HG03095 (cell line): ENCODE data around the gene AFDN.

Experiments
- ATAC-seq: cut with Tn5 transposase; IDR thresholded peaks from one replicate; pipeline ENCODE4 v1.9.1; 2021; ENCODE audit warnings: moderate library complexity; ENCODE audit not compliant: unreplicated experiment

Gene AFDN

GRCh38 chr6:167838207-167838748, 11.6 kb downstream of the AFDN start:
- ATAC-seq = no peak

DNA sequence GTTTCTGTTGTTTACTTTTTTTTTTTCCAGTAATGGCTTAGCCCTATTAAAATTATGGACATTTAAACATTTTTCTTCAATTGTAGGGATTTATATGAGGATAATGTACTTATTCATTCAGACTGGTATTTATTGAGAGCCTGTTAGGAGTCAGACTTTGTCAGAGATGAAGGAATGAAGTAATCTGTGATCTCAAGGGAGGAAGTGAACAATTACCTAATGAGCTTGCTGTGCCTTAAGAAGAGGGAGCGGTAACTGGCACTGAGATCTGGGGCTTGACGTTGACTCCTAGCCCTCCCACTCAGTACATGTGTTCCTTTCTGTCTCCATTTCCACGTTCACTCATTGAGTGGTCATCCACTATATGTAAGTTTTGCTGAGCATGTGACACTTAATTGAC, 12.6 kb downstream of the AFDN start:
- no peak for ATAC-seq

GRCh38 chr6:167839755-167840154, 13.0 kb downstream of the AFDN start:
- ATAC-seq = no peak

GRCh38 chr6:167840160-167840525, 13.4 kb downstream of the AFDN start:
- no peak for ATAC-seq

DNA sequence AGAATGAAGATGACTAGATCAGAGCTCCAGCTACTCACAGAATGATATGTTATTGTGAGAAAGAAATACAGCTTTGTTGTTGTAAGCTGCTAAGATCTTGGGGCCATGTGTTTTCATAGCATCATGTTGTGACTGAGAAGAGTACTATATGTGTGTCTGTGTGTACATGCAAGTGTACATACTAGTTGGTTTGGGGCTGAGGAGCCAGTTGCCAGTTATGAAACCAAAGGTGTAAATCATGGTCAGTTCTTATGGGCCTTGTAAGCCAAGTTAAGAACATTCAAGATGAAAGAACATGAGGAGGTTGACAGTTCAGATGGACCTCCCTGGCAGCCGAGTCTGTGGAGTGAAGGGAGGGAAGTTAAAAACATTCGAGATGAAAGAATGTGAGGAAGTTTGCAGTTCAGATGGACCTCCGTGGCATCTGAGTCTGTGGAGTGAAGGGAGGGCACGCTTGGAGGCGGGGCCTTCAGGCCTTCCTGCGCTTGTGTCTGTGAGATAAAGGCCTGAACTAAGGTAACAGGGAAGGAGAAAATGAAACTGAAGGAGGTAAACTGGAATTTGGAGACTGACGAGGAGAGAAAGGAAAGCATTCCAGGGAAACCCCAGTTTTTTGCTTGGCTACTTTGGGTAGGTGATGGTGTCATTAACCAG, 13.9 kb downstream of the AFDN start:
- ATAC-seq = no peak

GRCh38 chr6:167841981-167842380, 15.3 kb downstream of the AFDN start:
- no peak for ATAC-seq

- ATAC-seq = no peak
Measured at GRCh38 chr6:167842457-167842856, 15.7 kb downstream of the AFDN start.

GRCh38 chr6:167843023-167843422, 16.3 kb downstream of the AFDN start:
- no peak for ATAC-seq

GRCh38 chr6:167845856-167846255, 19.1 kb downstream of the AFDN start:
- ATAC-seq = no peak

DNA sequence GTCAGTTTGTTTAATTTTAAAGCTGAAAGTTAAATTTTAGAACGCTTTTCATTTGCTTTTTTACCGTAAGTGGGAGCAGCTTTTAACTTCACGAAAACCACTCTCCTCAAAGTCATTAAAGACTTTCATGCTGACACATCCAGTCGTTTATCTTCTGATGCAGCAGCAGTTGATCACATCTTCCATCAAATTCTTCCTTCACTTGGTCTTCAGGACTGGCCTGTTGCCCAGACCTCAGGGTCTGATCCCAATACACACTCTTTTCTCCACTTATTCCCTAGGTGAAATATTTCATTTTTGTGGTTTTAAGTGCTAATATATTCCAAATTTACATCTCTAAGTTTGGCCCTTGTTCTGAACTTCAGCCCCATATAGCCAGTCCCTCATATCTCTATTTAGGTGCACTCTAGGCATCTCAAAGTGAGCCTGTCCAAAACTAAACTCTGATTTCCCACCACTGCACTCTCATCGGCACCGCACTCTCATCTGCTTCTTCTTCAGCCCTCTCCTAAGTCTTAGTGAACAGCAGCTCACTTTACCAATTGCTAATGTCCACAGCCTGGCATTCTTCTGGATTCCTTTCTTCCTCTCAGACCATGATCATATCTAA, 20.4 kb downstream of the AFDN start:
- ATAC-seq = no peak

DNA sequence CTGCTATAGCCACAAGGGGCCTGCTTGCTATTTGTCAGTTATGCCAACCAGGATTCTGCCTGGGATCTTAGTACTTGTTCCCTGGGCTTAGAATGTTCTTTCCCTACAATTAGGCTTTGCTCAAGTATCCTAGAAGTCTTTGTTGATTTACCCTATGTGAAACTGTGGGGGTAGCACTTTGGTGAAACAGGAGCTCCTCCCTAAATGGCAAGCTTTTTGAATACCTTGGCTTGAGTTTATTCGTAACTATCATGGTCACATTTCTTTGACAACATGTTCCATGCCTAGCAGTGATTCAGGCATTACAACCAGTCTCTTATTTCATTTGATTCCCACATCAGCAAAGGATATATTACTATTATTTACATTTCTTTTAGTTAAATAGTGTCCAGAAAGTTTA, 21.2 kb downstream of the AFDN start:
- ATAC-seq = no peak

GRCh38 chr6:167848783-167849182, 22.1 kb downstream of the AFDN start:
- ATAC-seq = no peak

DNA sequence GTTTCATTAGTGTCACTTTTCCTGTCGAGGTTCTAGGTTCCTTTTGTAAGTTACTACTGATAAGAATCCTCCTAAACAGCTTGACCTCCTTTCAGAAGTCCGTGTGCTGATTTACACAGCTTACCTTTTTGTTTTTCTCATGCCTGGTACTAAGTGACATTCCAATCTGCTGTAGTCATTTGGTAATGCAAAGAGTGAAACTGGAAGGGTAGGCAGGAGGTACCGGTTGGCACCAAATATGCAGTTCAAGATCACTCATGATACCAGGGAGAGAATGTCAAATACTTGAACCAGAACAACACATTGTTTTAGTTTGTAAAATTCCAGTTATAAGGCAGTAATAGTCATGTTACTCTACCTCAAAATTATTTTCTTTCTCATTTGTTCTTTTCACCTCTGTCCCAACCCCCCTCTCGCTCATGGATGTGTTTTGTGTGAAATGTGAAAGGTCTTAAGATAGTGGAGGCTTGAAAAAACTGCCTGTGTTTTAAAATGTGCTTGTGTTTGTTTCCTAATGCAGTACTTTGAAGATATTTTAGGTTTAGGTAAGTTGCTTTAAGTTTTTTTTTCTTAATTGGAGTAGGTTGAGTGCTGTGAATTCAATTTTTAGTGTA, 23.2 kb downstream of the AFDN start:
- no peak for ATAC-seq

GRCh38 chr6:167850782-167851181, 24.1 kb downstream of the AFDN start:
- no peak for ATAC-seq

DNA sequence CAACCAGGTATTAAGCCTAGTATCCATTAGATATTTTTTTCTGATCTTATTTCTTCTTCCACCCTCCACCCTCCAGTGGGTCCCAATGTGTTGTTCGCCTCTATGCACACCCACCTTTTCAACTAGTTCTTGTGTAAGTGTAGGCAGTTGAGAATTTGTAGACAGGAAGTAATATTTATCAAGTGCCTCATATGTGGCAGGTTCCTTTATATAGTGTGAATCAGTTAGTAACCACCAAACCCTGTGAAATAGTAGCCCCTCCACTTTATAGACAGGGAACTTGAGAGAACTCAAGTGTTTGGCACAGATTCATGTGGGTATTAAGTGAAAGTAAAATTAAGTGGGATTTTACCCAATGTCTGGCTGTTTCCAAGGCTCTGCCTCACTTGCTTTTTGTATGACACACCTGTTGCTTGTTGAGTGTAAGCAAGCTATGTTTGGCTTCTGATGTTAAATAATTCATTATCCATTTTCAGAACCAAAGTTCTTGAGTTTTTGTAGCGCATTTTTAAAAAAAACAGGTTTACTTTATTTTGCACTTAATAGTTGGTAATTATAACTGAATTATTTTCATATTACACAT, 24.8 kb downstream of the AFDN start:
- ATAC-seq = no peak

DNA sequence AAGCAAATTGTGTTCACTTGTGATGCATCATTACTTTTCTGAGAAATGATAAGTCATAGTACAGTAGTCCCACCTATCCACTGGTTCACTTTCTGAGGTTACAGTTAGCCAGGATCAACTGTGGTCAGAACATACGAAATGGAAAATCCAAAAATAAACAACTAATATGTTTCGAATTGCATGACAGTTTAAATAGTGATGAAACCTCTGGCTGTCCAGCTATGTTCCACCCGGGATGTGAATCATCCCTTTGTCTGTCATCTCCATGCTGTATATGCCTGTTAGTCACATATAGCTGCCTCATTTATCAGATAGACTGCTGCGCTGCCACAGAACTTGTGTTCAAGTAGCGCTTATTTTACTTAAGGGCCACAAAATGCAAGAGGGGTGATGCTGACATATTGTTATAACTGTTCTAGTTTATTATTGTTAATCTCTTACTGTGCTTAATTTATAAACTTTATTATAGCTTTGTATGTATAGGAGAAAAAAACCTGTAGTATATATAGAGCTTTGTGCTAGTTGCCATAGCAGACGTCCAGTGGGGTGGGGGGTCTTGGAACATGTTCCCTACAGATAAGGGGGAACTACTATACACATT, 29.2 kb downstream of the AFDN start:
- ATAC-seq = no peak

- no peak for ATAC-seq
Measured at GRCh38 chr6:167856474-167856873, 29.8 kb downstream of the AFDN start.

DNA sequence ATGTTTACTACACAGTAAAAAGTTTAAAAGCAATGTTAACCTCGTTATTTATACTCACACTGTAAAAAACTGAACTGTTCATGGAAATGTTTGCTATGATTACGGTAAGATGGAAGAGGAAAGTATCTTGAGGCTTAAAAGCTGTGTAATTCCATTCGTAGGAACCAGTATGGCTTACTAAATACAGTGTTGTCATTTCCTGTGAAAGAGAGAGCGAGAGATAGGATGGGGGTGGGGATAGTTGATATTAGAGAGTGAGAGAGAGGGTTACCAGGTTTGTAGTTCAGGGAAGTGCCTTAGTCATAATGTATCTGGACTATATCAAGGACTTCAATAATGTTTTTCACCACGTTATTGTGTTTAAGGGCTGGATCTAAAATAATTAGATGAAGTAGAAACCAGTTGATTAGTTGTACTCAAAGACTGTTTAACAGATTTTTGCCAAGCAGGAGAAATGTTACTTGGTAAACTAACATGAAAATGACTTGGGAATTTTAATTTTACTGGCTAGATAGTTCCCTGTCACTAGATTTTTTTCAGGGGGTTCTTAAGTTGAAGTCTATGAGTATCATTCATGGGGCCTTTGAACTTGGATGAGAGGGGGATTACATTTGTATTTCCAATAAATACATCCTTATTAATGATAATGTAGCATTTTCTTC, 30.4 kb downstream of the AFDN start:
- ATAC-seq = no peak

DNA sequence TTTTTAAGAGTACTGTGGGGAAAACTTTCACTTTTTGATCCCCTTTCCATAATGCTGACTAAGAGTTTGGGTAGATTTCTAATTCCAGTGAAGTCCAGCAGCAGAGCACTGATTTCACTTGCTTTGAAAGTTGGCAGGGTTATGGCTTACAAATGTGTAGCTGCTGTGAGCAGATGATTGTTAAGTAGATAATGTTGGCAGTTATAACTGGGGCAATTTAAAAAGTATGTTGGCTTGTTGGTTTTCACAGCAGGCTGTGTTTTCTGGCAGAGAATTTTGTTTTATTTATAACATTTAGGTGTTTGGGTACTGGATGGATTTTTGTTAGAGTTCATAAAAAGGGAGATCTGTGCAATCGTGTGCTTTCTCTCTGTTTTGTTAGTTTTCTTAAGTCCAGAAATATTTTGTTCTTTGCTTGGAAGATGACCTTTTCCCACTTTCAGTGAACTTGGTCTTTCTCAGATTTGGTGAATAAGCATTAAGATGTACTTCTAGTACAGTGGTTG, 31.4 kb downstream of the AFDN start:
- ATAC-seq = no peak

DNA sequence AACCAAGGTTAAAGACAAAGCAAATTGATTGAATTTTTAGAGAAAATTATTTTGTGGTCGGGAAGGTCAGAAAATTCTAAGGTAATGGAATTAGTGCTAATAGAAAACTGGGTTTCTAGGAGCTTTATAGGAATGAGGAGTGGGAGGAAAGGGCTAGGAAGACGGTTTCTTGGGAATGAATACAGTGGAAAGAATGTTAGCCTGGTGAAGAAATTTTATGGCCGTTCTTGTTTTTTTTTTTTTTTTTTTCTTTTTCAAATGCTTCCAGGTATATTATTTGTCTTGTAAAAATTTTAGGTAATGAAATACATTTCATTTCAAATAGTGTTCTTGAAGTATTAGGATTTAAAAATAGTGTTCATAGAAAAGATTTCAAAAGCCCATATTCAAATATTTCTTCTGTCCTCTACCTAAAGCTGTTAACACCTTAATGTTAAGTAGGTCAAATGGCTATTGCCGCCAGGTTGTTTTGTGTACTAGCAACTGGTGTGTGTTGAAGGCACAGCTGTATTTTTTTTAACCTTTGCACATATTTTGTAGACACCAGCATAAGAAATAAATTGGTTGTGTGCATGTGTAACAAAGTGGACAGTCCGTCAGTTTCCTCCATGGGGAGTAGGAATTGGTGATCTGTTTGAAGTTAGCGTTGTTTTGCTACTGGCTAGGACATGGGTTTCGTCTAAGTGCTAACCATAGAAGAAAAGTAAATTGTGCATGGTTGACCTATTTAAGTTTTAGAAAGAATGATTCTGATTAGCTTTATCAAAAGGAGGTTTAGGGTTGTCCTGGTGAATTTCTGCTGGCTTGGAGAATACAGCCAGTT, 32.3 kb downstream of the AFDN start:
- ATAC-seq = no peak
